GM19193 (cell line): ENCODE data around the gene CDKAL1.

Source experiments
- POLR2A ChIP-seq: IDR thresholded peaks from 4 replicates; pipeline ENCODE4 v1.6.1; 2011; ENCODE audit not compliant: insufficient read depth, insufficient read length; ENCODE audit errors: extremely low read depth

The CDKAL1 gene

DNA sequence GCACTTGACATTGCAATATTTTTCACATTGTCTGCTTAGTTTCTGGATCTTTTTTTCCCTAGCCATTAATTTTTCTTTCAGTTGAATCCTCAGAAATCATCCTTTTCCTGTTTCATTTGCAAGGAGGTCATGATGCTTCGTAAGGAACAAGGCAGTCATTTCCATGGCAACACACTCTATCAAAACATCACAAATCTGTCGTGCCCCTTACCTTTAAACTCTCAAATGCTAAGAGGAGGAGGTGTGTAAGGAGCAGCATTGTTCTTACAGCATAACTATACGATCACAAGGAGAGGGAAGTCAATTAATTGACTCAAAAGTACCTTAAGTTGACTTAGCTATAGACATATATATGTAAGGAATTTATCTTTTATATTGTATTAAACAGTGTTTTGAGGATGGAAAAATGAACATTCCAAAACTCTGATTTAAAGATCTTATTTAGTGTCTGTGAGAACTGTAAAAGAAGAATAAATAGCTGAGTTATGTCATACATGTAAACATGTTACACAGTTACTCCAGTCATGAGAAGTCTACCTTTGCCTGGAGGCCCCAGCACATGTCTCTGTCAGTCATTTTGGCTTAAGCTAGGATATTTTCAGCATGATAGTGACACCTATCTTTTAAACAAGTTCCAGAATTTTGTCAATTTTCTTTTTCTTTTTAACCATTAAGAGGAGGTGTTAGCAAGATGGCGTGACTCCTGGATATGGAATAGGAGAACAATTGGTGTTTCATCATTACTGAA, 41.6 kb downstream of the CDKAL1 start:
- TF ChIP-seq POLR2A, result no peak

DNA sequence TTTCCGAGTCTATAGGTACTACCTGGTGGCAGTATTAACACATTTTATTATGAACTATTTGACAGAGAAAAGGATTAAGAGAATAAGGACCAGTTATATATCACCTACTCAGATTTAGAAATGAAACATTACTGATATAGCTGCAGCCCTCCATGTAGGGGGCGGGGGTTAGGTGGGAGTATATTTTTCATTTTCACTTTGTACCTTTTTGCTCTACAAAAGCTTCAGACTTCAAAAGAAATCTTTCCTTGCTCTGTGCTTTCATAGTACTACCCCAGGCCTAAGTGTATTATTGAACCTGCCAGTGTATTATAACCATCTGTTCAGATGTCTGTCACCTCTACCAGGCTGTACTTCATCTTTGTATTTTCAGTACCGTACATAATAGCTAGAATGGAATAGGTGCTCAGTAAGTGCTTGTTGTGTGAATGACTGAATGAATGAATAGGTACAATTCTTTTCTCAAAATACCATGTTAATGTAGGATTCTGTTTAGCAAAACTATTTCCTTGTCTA, 43.0 kb downstream of the CDKAL1 start:
- TF ChIP-seq POLR2A, result no peak

DNA sequence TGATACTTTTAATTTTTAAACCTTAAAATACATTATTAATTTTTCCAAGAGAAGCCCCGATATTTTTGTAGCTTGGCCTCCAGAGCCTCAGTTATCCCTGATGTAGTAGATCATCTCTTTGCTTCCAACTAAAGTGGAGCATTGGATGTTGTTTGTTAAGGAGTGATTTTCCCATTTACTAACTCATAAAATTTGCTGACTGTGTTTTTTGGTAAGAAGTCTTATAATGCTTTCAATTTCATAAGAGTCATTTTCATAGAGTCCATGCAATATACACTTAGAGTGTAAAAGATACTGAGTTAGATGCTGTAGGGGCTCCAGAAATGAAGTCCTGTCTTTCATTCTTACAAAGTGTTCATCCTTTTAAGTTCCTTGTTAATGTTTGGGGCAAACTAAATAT, 46.8 kb downstream of the CDKAL1 start:
- no peak for TF ChIP-seq POLR2A

- no peak for TF ChIP-seq POLR2A
These were observed 48.6 kb downstream of the CDKAL1 start for GRCh38 chr6:20582586-20583443.

GRCh38 chr6:20583444-20583800, 49.2 kb downstream of the CDKAL1 start:
- no peak for TF ChIP-seq POLR2A

- TF ChIP-seq POLR2A, result no peak
These were observed 50.0 kb downstream of the CDKAL1 start for GRCh38 chr6:20584100-20584731.

DNA sequence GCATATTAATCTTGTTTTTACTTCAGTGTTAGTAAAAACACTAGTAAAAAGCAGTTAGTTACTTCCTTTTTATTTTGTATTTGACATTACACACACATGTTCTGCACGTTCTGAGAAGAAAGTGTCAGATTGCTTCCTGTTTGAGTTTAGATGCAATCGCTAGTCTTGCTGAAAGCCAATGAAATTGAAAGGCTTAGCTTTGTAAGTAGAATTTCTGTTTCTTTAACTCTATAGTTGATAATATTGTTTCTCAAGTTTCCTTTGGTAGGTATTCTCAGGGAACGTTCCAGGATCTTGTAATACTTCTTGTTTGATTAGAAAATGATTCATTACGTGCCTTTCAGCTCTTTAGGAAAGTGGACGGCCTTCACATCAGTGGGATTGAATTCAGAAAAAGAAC, 55.0 kb downstream of the CDKAL1 start:
- TF ChIP-seq POLR2A, result no peak

DNA sequence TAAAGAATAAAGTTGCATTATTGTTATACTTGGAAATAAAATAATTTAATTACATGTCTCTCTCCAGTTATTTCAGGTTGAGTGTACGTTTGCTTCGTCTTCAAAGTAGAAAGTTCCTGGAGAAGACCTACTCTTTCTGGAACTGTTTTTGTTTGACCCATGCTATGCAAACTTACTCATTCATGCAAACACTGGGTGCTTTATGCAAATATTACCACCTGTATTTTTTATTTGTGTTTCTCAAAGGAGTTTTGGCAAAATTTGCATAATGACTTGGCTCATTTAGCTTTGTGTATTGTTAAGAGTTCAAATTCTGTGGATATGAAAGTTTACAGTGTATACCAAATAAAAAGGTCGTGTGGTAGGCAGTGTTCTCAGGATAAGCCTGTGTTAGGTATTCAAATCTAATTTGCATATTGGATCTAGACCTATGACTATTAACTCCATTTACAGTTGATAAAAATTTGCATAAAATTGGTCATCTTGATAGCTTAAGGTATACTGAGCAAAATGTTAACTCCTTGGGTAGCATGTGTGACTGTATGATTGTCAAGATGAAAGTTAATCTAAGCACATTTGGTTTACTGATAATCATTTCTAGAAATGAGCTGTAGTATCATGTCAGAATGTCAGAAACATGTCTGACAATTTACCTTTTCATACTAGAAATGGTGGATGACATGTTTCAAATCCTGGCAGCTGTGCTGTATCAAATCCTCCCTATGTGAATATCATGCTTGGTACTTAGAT, 65.2 kb downstream of the CDKAL1 start:
- TF ChIP-seq POLR2A, result no peak

DNA sequence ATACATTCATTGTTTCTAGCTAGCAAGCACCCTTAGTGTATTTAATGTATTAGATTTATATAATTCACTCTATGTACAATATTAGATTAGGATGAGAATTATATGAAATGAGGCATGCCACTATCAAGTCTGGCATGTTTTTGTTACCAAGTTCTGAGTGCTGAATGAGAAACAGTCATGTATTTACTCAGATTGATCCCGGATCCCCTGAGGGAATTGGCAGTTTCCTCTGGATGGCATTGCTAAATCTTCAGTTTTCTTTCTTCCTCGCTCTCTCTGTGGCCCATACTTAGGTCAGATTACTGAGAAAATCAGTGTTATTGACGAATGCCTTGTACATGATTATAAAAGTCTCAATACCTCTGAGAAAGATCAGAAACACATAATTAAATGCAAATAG, 66.6 kb downstream of the CDKAL1 start:
- no peak for TF ChIP-seq POLR2A

GRCh38 chr6:20604159-20604558, 69.9 kb downstream of the CDKAL1 start:
- no peak for TF ChIP-seq POLR2A

DNA sequence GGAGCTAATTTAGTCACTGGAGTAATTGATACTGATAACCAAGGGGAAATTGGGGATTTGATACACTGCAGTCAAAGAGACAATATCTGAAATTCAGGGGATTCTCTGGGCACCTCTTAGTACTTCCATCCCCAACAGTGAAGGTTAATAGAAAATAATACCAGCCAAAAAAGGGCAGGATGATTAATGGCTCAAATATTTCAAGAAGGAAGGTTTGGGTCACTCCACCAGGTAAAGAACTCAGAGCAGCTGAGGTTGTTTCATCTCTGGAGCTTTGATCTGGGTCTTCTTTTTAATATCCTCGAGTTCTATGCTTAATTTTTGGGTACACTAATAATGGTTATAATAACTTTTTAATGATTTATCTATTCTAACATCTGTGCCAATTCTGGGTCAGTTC, 70.8 kb downstream of the CDKAL1 start:
- TF ChIP-seq POLR2A, result no peak

- no peak for TF ChIP-seq POLR2A
These were observed 71.3 kb downstream of the CDKAL1 start for GRCh38 chr6:20605581-20605980.

DNA sequence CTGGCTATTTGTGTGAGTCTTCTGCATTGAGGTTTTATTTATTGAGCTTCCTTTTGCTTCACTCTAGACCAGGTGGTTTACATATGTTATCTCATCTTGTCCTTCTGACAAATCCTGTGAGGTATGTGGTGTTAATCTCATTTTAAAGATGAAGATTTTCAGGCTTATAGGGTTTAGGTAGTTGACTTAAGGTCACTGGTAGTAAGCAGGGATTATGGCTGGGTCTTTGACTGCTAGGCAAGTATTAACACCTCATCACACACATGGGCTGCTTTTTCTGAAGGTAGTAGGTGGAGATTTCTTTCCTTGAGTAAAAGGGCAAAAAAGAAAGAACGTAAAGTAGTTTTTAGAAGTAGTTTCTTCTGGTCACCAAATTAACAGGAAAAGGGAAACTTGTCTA, 72.6 kb downstream of the CDKAL1 start:
- TF ChIP-seq POLR2A, result no peak

GRCh38 chr6:20608356-20608755, 74.1 kb downstream of the CDKAL1 start:
- no peak for TF ChIP-seq POLR2A

- TF ChIP-seq POLR2A, result no peak
These were observed 74.6 kb downstream of the CDKAL1 start for GRCh38 chr6:20608905-20609304.
